GM12875 (cell line): ENCODE results near the gene BEST1.
"Not testable (repeated sequence)": the region's sequence is repeated elsewhere in the genome, so short reads cannot be mapped to it uniquely, and the experiment has no call there.

ENCODE experiments used
- H3K4me3 ChIP-seq: one replicate; pipeline ENCODE4 v1.5.1; 2011; ENCODE audit warnings: low read depth, low read length, control low read depth
- CTCF ChIP-seq: IDR thresholded peaks from 2 replicates; pipeline ENCODE4 v1.5.1; 2011; ENCODE audit warnings: low read depth, mild to moderate bottlenecking, control low read depth, inconsistent platforms, low read length, moderate library complexity, borderline replicate concordance; ENCODE audit not compliant: insufficient read depth

BEST1 gene

GRCh38 chr11:61949169-61950034 is 749 bp upstream of the BEST1 start:
- H3K4me3 ChIP-seq = no peak overlapping the region
- TF ChIP-seq CTCF = no peak

GRCh38 chr11:61951484-61952135 is 1.5 kb downstream of the BEST1 start:
- H3K4me3 ChIP-seq = no peak overlapping the region
- no peak for TF ChIP-seq CTCF

- no peak for TF ChIP-seq CTCF
- no peak overlapping the region for H3K4me3 ChIP-seq
Measured at GRCh38 chr11:61952882-61953281, 2.7 kb downstream of the BEST1 start.

GRCh38 chr11:61953632-61954031 is 3.5 kb downstream of the BEST1 start:
- not testable (repeated sequence) for H3K4me3 ChIP-seq

GRCh38 chr11:61954106-61954850 is 4.1 kb downstream of the BEST1 start:
- TF ChIP-seq CTCF = no peak
- no peak overlapping the region for H3K4me3 ChIP-seq

GRCh38 chr11:61954851-61955421 is 4.8 kb downstream of the BEST1 start:
- TF ChIP-seq CTCF = no peak

GRCh38 chr11:61955422-61956135 is 5.4 kb downstream of the BEST1 start:
- no peak overlapping the region for H3K4me3 ChIP-seq
- no peak for TF ChIP-seq CTCF

More at GRCh38 chr11:61954851-61955421, 4.8 kb downstream of the BEST1 start:
- H3K4me3 ChIP-seq = no peak overlapping the region
